GM21360 (cell line): Measurements from ENCODE around the gene ADAMTS2.

ENCODE experiments used
- ATAC-seq: cut with Tn5 transposase; IDR thresholded peaks from one replicate; pipeline ENCODE4 v1.9.1; 2021; ENCODE audit warnings: mild to moderate bottlenecking, moderate library complexity; ENCODE audit not compliant: unreplicated experiment

The ADAMTS2 gene

GRCh38 chr5:179061025-179061424 lies 284.2 kb downstream of the ADAMTS2 start:
- ATAC-seq: no peak
